ENCODE measurements around the gene CBX5.
"Not testable (repeated sequence)": the region's sequence is repeated elsewhere in the genome, so short reads cannot be mapped to it uniquely, and the experiment has no call there.

The CBX5 gene

GRCh38 chr12:54279632-54280467, at the start of gene CBX5:
TSS of gene CBX5 (minus strand) at chr12:54280122. CDS start at chr12:54257650, 22,472 bp downstream.
- DNase-seq = peak; percentile 99

- no peak for DNase-seq
Observed at GRCh38 chr12:54328595-54329337, 48.8 kb upstream of the CBX5 start.

GRCh38 chr12:54325442-54326109, 45.7 kb upstream of the CBX5 start:
- DNase-seq = not testable (repeated sequence)

GRCh38 chr12:54324617-54325441, 44.9 kb upstream of the CBX5 start, which contains the start of gene COPZ1:
TSS of gene COPZ1 (plus strand) at chr12:54325131. CDS start at chr12:54325164, 33 bp downstream.
- peak; percentile 100 for DNase-seq

- DNase-seq = no peak
Observed at GRCh38 chr12:54321363-54321762, 41.4 kb upstream of the CBX5 start.

- DNase-seq = not testable (repeated sequence)
Observed at GRCh38 chr12:54312309-54312708, 32.4 kb upstream of the CBX5 start.

GRCh38 chr12:54311051-54311450, 31.1 kb upstream of the CBX5 start:
- no peak for DNase-seq

GRCh38 chr12:54306925-54307741, 27.2 kb upstream of the CBX5 start:
- peak; percentile 56 for DNase-seq

GRCh38 chr12:54304187-54304810, 24.4 kb upstream of the CBX5 start:
- DNase-seq = no peak

GRCh38 chr12:54303640-54304039, 23.7 kb upstream of the CBX5 start:
- no peak for DNase-seq

GRCh38 chr12:54301428-54302048, 21.6 kb upstream of the CBX5 start:
- no peak for DNase-seq

- no peak for DNase-seq
Observed at GRCh38 chr12:54300732-54301427, 21.0 kb upstream of the CBX5 start, which contains the start of gene NFE2. TSS of gene NFE2 (minus strand) at chr12:54301015. CDS start at chr12:54295248, 5,767 bp downstream.

GRCh38 chr12:54300225-54300731, 20.4 kb upstream of the CBX5 start:
- DNase-seq = no peak

- no peak for DNase-seq
Observed at GRCh38 chr12:54299515-54300224, 19.7 kb upstream of the CBX5 start.

- no peak for DNase-seq
Observed at GRCh38 chr12:54298904-54299303, 19.0 kb upstream of the CBX5 start.

GRCh38 chr12:54296393-54297099, 16.6 kb upstream of the CBX5 start:
- DNase-seq = no peak

GRCh38 chr12:54294953-54295566, 15.1 kb upstream of the CBX5 start:
- no peak for DNase-seq
